ENCODE measurements around the gene LRCH3. TPM values are rescaled to one million over a fixed set of nuclear protein-coding genes. Genes with fewer than 3 reads are reported as not detected.

The LRCH3 gene
- total RNA-seq, 1 experiment from 2014 or later = 71.8 TPM

DNA sequence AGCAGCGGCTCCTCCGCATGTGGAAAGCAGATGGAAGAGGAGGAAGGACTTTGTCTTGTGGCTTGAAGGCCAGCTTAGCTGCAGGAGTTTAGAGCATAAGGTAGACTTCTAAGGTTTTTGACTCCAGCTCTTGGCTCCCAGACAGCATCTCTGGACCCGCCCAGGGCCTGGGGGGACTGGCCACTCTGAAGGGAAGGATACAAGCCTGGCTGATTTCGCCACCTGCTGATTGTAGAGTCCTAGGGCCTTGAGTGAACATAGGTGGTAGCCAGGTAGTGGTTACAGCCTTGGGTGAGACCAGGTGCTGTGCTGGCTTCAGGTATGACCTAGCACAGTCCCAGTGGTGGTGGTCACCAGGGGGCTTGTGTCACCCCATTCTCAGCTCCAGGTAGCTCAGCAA is 110.6 kb downstream of the LRCH3 start:
- no TSS peak for BruUV-seq (replicated peaks)
- Histone ChIP-seq H3K4me1 (ENCODE audit: insufficient read depth, low read length, poor library complexity, severe bottlenecking) (no peaks in the 10 kb centered on the region), H3K27me3 (replicated peaks; ENCODE audit: insufficient read depth, low read depth, low read length, poor library complexity) (no peaks in the 10 kb centered on the region), H3K36me3 (ENCODE audit: insufficient read depth, low read length, poor library complexity, severe bottlenecking) (no peaks in the 10 kb centered on the region), H3K9me3 (ENCODE audit: low read depth, low read length, poor library complexity, severe bottlenecking) (no peaks in the 10 kb centered on the region), H3K4me3 (ENCODE audit: low read depth, low read length, poor library complexity, severe bottlenecking) (no peak overlapping the region), H3K27ac (ENCODE audit: low read depth, low read length, poor library complexity, severe bottlenecking) (no peak overlapping the region)
- intact Hi-C loops (cut with micrococcal nuclease; ENCODE audit: unreplicated experiment) = no loop called here
- ChIA-PET CTCF (no interaction called here), POLR2A (ENCODE audit: low non-redundant PET) (no interaction called here)
- no peak for DNase-seq (ENCODE audit: low spot score)
- TF ChIP-seq EZH2 (IDR thresholded peaks at IDR 0.05; ENCODE audit: borderline replicate concordance, low read depth, low read length, poor library complexity, severe bottlenecking) = no peak
- TF ChIP-seq CTCF (conservative IDR thresholded peaks at IDR 0.05; ENCODE audit: low read depth, low read length) = no peak

DNA sequence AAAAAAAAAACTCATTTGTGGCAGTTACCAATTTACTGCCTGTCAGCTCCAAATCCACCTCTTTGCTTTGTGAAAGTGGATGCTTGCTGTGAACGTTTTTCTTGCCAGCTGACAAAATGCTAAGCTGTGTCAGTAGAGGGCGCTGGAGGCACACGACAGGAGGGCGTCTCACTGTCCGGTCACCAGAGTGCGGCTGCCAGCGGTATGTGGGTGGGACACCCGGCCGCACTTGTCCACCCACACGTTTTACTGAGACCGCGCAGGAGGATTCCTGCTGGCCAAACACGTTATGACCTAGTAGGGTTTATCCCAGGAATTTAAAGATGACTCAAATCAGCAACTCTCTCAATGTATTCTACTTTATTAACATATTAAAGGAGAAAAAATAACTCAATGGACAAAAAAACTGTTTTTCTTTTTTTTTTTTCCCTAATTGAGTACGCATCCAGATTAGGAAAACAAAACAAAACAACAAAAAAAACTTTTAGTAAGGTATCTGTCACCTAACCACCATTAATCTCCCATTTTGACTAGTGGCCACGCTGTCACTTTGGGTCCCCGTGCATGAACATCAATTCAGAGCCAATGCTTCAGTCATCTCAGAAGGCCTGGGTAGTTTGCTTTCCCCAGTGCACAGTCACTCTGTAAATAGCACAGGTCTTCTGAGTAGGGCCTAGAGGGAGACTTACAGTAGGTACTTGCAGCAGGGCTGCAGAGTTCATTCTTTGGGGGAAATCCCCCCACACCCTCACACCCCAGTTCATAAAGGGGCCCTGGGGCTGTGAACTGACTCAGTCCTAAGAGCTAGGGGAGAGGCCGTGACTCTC is 115.2 kb downstream of the LRCH3 start:
- no TSS peak for BruUV-seq (replicated peaks)
- no peaks in the 10 kb centered on the region for H3K9me3 ChIP-seq (ENCODE audit: low read depth, low read length, poor library complexity, severe bottlenecking)
- H3K36me3 ChIP-seq (ENCODE audit: insufficient read depth, low read length, poor library complexity, severe bottlenecking) = no peaks in the 10 kb centered on the region
- CTCF ChIA-PET = interaction anchor here (0.5 to 1.5 kb wide), 8 partner anchors 9 to 174 kb away, joined by 3 to 7 read pairs (median 4); no protein-coding TSS in a partner anchor
- TF ChIP-seq EZH2 (IDR thresholded peaks at IDR 0.05; ENCODE audit: borderline replicate concordance, low read depth, low read length, poor library complexity, severe bottlenecking) (no peak), CTCF (conservative IDR thresholded peaks at IDR 0.05; ENCODE audit: low read depth, low read length) (peak; percentile 94)
- no peak overlapping the region for H3K4me3 ChIP-seq (ENCODE audit: low read depth, low read length, poor library complexity, severe bottlenecking)
- no peaks in the 10 kb centered on the region for H3K4me1 ChIP-seq (ENCODE audit: insufficient read depth, low read length, poor library complexity, severe bottlenecking)
- no peak overlapping the region for H3K27ac ChIP-seq (ENCODE audit: low read depth, low read length, poor library complexity, severe bottlenecking)
- intact Hi-C loops (cut with micrococcal nuclease; ENCODE audit: unreplicated experiment) = loop anchor here (5.0 kb wide), 2 partner anchors 36 to 181 kb away; no protein-coding TSS in a partner anchor
- no peaks in the 10 kb centered on the region for H3K27me3 ChIP-seq (replicated peaks; ENCODE audit: insufficient read depth, low read depth, low read length, poor library complexity)
- DNase-seq (ENCODE audit: low spot score) = peak; percentile 89
- POLR2A ChIA-PET (ENCODE audit: low non-redundant PET) = interaction anchor here (0.5 kb wide), 1 partner anchor 53 kb away, joined by 4 read pairs; no protein-coding TSS in a partner anchor

GRCh38 chr3:197906850-197907187 is 115.8 kb downstream of the LRCH3 start:
- Histone ChIP-seq H3K27me3 (replicated peaks; ENCODE audit: insufficient read depth, low read depth, low read length, poor library complexity) (no peaks in the 10 kb centered on the region), H3K4me3 (ENCODE audit: low read depth, low read length, poor library complexity, severe bottlenecking) (no peak overlapping the region), H3K9me3 (ENCODE audit: low read depth, low read length, poor library complexity, severe bottlenecking) (no peaks in the 10 kb centered on the region), H3K36me3 (ENCODE audit: insufficient read depth, low read length, poor library complexity, severe bottlenecking) (no peaks in the 10 kb centered on the region), H3K27ac (ENCODE audit: low read depth, low read length, poor library complexity, severe bottlenecking) (no peak overlapping the region), H3K4me1 (ENCODE audit: insufficient read depth, low read length, poor library complexity, severe bottlenecking) (no peaks in the 10 kb centered on the region)
- TF ChIP-seq EZH2 (IDR thresholded peaks at IDR 0.05; ENCODE audit: borderline replicate concordance, low read depth, low read length, poor library complexity, severe bottlenecking) (no peak), CTCF (conservative IDR thresholded peaks at IDR 0.05; ENCODE audit: low read depth, low read length) (no peak)
- no TSS peak for BruUV-seq (replicated peaks)
- intact Hi-C loops (cut with micrococcal nuclease; ENCODE audit: unreplicated experiment) = loop anchor here (5.0 kb wide), 2 partner anchors 35 to 180 kb away; no protein-coding TSS in a partner anchor
- DNase-seq (ENCODE audit: low spot score) = no peak
- ChIA-PET POLR2A (ENCODE audit: low non-redundant PET) (interaction anchor here (0.5 kb wide), 1 partner anchor 52 kb away, joined by 4 read pairs; no protein-coding TSS in a partner anchor), CTCF (interaction anchor here (0.6 to 0.9 kb wide), 2 partner anchors 36 to 58 kb away, joined by 3 to 4 read pairs; no protein-coding TSS in a partner anchor)

Data from A673 (cell line).